HepG2 (cell line): Measurements from ENCODE around the gene MED19. TPM values are rescaled to one million over a fixed set of nuclear protein-coding genes. Genes with fewer than 3 reads are reported as not detected.

Experiments used
- FOXJ3 ChIP-seq: sonication (generic); formaldehyde crosslinking; IDR thresholded peaks from 2 replicates; pipeline ENCODE4 v1.4.0; 2020; ENCODE audit warnings: missing genetic modification reagents, mild to moderate bottlenecking, borderline replicate concordance
- FOXP1 ChIP-seq, 2 experiments: fragments of 450-650 bp in 1 of 2; IDR thresholded peaks; 2 replicates each; pipeline ENCODE4 v1.6.1; 2017 to 2018; ENCODE audit warnings: antibody characterized with exemption in 1 of 2
- IRF1 ChIP-seq: sonication (generic); formaldehyde crosslinking; IDR thresholded peaks from 2 replicates; pipeline ENCODE4 v1.4.0; 2020; ENCODE audit warnings: low read depth, mild to moderate bottlenecking, missing genetic modification reagents
- JUND ChIP-seq: sonication (generic); formaldehyde crosslinking; IDR thresholded peaks from 2 replicates; pipeline ENCODE4 v1.8.0; 2022; ENCODE audit warnings: mild to moderate bottlenecking, missing genetic modification reagents
- KAT8 ChIP-seq: IDR thresholded peaks from 2 replicates; pipeline ENCODE4 v1.6.1; 2016; ENCODE audit warnings: missing genetic modification reagents, missing compliant biosample characterization
- KLF13 ChIP-seq: sonication (generic); formaldehyde crosslinking; IDR thresholded peaks from 2 replicates; pipeline ENCODE4 v1.4.0; 2020; ENCODE audit warnings: mild to moderate bottlenecking, missing genetic modification reagents
- LCORL ChIP-seq, 2 experiments: fragments of 450-650 bp in 1 of 2; sonication (generic) in 1 of 2; formaldehyde crosslinking in 1 of 2; IDR thresholded peaks; 2 replicates each; pipeline versions ENCODE4 v1.5.0 to v1.6.1; 2017 to 2020; ENCODE audit warnings: antibody characterized with exemption in 1 of 2, missing genetic modification reagents in 1 of 2
- MBD4 ChIP-seq: IDR thresholded peaks from 2 replicates; pipeline ENCODE4 v1.6.1; 2012; ENCODE audit warnings: low read length, inconsistent platforms, borderline replicate concordance
- NR1H2 ChIP-seq: sonication (generic); formaldehyde crosslinking; IDR thresholded peaks from 2 replicates; pipeline ENCODE4 v1.8.1; 2022; ENCODE audit warnings: low read depth, missing genetic modification reagents, borderline replicate concordance
- NR3C1 ChIP-seq: sonication (generic); formaldehyde crosslinking; IDR thresholded peaks from 2 replicates; pipeline ENCODE4 v1.4.0; 2020; ENCODE audit warnings: missing genetic modification reagents
- PITX1 ChIP-seq: sonication (generic); formaldehyde crosslinking; IDR thresholded peaks from 2 replicates; pipeline ENCODE4 v1.5.1; 2020; ENCODE audit warnings: mild to moderate bottlenecking, missing genetic modification reagents
- POLR2G ChIP-seq: fragments of 200-400 bp; formaldehyde crosslinking; IDR thresholded peaks from 2 replicates; pipeline ENCODE4 v1.6.1; 2018; ENCODE audit warnings: mild to moderate bottlenecking, low read depth, low read length, moderate library complexity
- PREB ChIP-seq: sonication (generic); formaldehyde crosslinking; IDR thresholded peaks from 2 replicates; pipeline ENCODE4 v1.4.0; 2020; ENCODE audit warnings: missing genetic modification reagents
- YEATS2 ChIP-seq: sonication (generic); formaldehyde crosslinking; IDR thresholded peaks from 2 replicates; pipeline ENCODE4 v1.4.0; 2020; ENCODE audit warnings: missing genetic modification reagents, borderline replicate concordance
- ZBTB25 ChIP-seq: IDR thresholded peaks from 2 replicates; pipeline ENCODE4 v1.6.1; 2018; ENCODE audit warnings: missing genetic modification reagents
- ZC3H4 ChIP-seq: sonication (generic); formaldehyde crosslinking; IDR thresholded peaks from 2 replicates; pipeline ENCODE4 v1.4.0; 2020; ENCODE audit warnings: missing genetic modification reagents, borderline replicate concordance
- ZFX ChIP-seq: sonication (generic); formaldehyde crosslinking; IDR thresholded peaks from 2 replicates; pipeline ENCODE4 v1.4.0; 2020; ENCODE audit warnings: mild to moderate bottlenecking, low read depth, missing genetic modification reagents, moderate library complexity
- ZNF260 ChIP-seq: sonication (generic); formaldehyde crosslinking; IDR thresholded peaks from 2 replicates; pipeline ENCODE4 v1.4.0; 2020; ENCODE audit warnings: missing genetic modification reagents, low read depth, mild to moderate bottlenecking, borderline replicate concordance
- ZNF264 ChIP-seq: sonication (generic); formaldehyde crosslinking; IDR thresholded peaks from 2 replicates; pipeline ENCODE4 v1.4.0; 2020; ENCODE audit warnings: missing genetic modification reagents
- ZNF446 ChIP-seq: sonication (generic); formaldehyde crosslinking; IDR thresholded peaks from 2 replicates; pipeline ENCODE4 v1.5.0; 2020; ENCODE audit warnings: mild to moderate bottlenecking, missing genetic modification reagents
- ZNF503 ChIP-seq: sonication (generic); formaldehyde crosslinking; IDR thresholded peaks from 2 replicates; pipeline ENCODE4 v1.4.0; 2020; ENCODE audit warnings: missing genetic modification reagents
- ZNF607 ChIP-seq: sonication (generic); formaldehyde crosslinking; IDR thresholded peaks from 2 replicates; pipeline ENCODE4 v1.5.1; 2020; ENCODE audit warnings: missing genetic modification reagents, mild to moderate bottlenecking, borderline replicate concordance
- ZNF691 ChIP-seq: sonication (generic); formaldehyde crosslinking; IDR thresholded peaks from 2 replicates; pipeline ENCODE4 v1.4.0; 2020; ENCODE audit warnings: missing genetic modification reagents, low read depth, mild to moderate bottlenecking, borderline replicate concordance
- polyA plus RNA-seq, 8 experiments: library from polyadenylated mRNA; depleted of rRNA in 3 of 8; stranded (reverse) in 7 of 8; unstranded in 1 of 8; fragments of >200 nt; fragmentation: Illumina TruSeq in 4 of 8; extraction: Trizol in 4 of 8; gene quantifications; 2 replicates each; pipeline versions ENCODE4 v1.2.1 to v1.2.3, GENCODE V29; 2011 to 2016; ENCODE audit warnings: low read depth in 4 of 8, missing spikeins in 1 of 8, mixed read lengths in 1 of 8; ENCODE audit not compliant: insufficient read depth in 1 of 8
- total RNA-seq, 5 experiments: library from RNA; depleted of rRNA; stranded (reverse); fragments of >200 nt; fragmentation: Illumina TruSeq; extraction: Trizol; gene quantifications; 2 replicates each; pipeline ENCODE4 v1.2.3, GENCODE V29; 2016; ENCODE audit warnings: low read depth in 1 of 5

Gene MED19
- total and polyA plus RNA-seq, 2 of the 13 experiments (the other 11 are each of a cell fraction or from before 2014, with no cell fraction given) = 12.9 to 13.8 TPM

- TF ChIP-seq PITX1 (CRISPR knock-in tag) (no peak), NR3C1 (no peak), PREB (no peak), ZNF446 (CRISPR knock-in tag) (no peak), LCORL (IDR thresholded peaks at IDR 0.05) (no peak), LCORL (CRISPR knock-in tag; IDR thresholded peaks at IDR 0.05) (no peak), KLF13 (CRISPR knock-in tag) (no peak), JUND (CRISPR knock-in tag) (no peak), MBD4 (no peak), NR1H2 (no peak), ZNF264 (CRISPR knock-in tag) (no peak), IRF1 (CRISPR knock-in tag) (no peak), ZNF260 (CRISPR knock-in tag) (no peak), YEATS2 (CRISPR knock-in tag) (no peak), ZNF503 (CRISPR knock-in tag) (no peak), ZNF691 (no peak), POLR2G (peak; percentile 59; the same call in 1 of the 2 replicates), FOXP1 (IDR thresholded peaks at IDR 0.05) (no peak), FOXP1 (CRISPR knock-in tag; IDR thresholded peaks at IDR 0.05) (no peak), FOXJ3 (CRISPR knock-in tag) (no peak), ZBTB25 (no peak), ZFX (CRISPR knock-in tag) (peak; percentile 55; the same call in 1 of the 2 replicates), ZC3H4 (CRISPR knock-in tag) (no peak), KAT8 (CRISPR knock-in tag) (no peak), ZNF607 (CRISPR knock-in tag) (no peak; the same call in 1 of the 2 replicates)
Observed at GRCh38 chr11:57711414-57712255, at the start of gene MED19 (continued).
